ENCODE data around the gene HSPA4.

HSPA4 gene

DNA sequence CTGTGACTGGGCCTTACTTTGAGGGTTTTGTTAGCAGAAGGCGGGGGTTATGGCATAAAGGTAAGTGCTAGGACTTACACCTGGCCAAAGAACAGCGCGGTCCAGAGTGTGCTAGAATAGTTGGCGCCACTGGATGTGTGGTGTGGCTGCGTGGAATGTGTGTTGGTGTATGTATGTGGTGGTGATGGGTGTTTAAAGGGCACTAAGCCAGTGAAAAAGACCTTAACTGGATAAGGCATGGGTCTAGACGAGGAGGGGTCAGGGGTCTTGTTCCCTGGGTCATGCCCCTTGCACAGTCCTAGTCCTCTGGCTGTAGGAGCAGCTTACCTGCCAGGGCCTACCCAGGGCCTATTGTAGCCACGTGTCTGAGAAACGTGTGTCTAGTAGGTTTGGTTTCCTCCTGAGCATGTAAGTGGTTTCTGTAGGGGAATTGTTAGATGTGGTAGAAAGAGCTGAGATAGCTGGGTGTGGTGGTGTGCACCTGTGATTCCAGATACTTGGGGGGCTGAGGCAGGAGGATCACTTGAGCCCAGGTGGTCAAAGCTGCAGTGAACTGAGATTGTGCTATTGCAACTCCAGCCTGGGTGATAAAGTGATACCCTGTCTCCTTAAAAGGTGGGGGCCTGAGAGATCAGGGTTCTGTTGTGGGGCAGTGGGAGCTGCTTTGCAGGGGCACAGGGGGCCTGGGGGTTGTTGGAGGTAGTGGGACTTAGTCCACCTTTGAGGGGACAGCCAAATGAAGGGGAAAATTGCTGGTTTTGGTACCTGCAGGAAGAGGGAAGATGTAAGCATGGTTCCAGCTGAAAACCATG lies 55.2 kb downstream of the HSPA4 start:
- DNase-seq, result no peak

DNA sequence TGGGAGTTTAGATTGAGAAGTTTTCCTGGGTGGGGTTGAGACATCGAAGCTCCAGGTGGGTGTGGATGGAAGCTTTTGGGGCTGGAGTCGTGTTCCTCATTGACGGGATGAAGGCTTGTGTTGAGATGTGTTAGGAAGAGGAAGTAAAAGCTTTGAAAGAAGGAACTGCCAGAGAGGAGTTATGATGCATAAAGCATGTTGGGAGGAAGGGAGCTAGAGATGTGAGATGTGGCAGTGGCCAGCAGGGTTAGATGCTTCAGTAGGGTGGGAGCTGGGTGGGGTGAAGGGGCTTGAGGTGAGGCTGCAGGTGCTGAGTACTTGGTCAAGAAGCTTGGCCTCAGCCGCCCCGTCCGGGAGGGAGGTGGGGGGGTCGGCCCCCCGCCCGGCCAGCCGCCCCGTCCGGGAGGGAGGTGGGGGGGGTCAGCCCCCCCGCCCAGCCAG lies 56.7 kb downstream of the HSPA4 start:
- no peak for DNase-seq

DNA sequence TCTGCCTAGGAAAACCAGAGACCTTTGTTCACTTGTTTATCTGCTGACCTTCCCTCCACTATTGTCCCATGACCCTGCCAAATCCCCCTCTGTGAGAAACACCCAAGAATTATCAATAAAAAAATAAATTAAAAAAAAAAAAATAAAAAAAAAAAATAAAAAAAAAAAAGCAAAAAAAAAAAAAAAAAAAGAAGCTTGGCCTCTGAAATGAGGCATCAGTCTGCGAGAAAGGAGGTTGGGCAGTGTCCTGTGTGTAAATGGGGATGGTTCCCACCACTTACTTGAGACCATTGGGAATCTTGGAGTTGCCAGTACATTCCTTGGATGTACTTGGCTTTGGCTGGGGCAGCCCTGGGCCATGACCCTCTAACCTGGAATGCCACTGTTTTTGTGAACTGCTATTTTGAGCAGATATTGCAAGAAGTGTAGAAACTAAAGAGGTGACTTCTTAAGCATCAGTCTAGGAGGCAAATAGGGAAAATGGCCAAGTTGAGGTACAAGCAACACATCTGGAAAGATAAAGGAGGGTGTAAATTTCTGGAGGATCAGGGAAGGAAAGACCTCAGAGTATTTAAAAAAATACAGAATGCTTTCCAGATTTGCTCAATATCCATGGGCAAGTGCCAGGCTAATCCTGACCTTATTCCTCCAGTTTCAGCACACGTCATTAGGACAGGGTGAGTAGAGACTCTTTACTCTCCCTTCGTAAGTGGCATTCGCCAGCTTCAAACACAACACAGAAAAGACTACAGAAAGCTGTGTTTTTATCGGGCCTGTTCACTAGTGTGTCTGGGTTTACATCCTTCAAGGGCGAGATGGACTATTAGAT lies 58.1 kb downstream of the HSPA4 start:
- no peak for DNase-seq

DNA sequence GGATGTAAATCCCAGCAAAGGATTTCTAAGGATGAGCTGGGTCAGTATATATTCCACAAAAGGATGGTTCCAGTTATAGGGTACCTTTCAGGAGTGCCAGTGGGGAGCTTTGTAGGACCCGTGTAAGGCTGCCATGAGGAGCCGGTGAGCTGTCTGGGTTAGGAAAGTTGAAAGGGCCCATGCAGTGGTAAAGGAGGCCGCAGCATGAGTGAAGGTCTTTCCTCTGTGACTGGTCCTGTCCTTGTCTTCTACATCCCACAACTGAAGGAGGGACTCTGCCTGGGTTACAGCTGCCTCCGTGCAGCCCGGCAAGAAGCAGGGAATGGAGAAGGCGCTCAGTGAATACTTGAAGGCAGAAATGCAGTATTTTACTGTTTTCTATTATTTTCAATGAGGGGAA lies 58.9 kb downstream of the HSPA4 start:
- DNase-seq, result no peak

DNA sequence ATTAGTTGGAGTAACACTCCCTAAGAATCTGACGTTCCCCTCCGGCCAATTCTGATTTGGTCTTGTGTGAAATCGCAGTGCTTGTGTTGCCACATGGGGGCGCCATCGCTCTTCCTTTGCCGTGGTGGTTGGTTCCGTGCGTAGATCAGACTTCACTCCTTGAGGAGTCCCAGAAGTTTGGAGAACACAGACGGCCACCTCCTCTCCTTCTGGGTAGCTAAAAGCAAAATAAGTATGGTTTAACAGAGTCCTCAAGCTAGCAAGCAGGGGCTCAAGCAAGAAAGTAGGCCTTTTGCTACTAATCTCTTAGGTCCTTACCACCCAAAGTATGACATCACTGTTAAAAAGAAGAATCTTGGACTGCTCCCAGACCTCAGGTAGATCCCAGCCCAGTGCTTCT lies 59.5 kb downstream of the HSPA4 start:
- DNase-seq, result peak; percentile 60

DNA sequence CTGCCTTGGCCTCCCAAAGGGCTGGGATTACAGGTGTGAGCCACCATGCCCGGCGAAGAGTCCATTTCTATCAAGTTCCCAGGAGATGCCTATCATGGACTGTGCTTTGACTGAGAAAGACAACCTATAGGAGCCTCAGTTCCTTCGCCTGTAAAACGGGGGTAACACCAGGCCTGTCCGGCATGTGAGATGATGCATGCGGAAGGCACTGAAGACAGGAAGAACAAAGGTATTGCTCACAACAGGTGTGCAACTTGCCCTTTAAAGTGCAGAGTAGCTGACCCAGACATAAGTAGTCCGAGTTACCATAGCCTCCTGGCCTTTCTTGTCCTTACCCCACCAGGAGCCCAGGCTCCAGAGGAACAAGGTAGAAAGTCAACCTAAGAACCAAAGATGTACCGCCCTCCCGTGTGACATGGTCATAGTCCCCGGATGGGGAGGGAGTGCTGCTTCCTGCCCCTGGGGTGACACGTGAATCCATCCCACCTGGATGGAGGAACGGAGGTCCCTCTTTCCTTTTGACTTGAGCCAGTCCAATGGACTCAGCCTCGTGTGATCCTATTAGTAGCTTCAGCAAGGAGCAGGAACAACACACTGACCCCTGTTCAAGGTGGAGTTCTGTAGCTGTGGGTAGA lies 60.3 kb downstream of the HSPA4 start:
- no peak for DNase-seq

DNA sequence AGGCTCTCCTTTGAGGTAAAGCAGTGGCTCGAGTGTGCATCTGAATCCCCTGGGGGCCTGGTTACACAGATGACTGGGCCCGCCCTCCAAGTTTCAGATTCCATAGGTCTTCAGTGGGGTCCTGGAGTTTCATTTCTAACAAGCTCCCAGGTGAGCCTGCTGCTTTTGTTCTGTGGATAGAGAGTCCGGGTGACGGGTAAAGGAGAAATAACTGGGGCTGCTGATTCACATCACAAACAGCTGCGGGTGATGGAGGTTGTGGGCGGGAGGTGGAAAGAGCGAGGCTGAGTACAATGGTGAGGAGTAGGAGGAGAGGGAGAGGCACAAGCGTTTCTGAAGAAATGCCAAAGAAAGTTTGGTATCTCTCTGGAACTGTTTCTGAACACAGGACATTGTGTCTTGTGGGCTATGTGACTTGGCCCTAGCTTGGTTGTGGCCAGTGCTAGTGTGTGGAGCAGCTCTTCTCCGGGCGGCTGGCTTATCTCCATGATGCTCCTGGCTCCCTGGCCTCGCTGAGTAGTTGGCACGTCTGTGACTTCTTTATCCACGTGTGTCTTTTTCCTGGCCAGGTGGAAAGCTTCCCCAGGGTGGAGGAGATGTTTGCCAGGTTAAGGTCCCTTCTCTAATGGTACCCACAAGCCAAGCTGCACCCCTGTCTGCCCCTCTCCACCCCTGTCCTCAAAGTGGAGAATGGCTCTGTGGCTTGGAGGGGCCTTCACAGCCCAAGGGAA lies 61.7 kb downstream of the HSPA4 start:
- no peak for DNase-seq

DNA sequence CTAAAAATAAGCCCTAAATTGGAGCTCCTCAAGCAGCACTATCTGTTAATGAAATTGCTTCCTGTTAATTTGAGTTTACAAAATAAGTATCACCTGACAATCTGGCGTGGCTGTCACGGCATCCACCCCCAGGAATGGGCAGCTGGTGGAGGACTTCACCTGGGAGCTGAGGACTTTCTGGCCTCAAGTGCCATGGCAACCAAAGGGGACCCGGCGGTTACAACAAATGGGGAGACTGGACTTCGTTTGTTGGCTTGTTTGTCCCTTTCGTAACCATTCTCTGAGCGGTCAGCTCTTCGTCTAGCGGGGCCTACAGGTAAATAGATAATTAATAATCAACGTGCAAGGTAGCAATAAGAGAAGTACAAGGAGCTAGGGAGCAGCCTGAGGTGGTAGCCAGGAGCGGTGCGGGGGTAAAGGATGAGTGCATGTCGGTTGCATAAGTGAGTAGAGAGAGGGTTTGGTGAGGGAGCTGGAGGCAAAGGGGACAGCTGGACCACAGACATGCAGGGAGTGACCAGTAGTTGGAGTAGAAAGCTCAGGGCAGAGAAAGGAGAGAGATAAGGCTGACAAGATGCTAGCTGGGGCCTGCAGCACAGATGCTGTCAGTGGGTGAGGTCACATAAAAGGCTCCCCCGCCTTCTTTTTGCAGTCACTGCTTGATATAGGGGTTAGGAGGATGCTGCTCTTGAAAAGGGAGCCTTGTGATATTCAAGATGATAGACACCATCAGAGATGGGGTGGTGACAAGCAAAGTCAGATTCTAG lies 62.5 kb downstream of the HSPA4 start:
- no peak for DNase-seq

DNA sequence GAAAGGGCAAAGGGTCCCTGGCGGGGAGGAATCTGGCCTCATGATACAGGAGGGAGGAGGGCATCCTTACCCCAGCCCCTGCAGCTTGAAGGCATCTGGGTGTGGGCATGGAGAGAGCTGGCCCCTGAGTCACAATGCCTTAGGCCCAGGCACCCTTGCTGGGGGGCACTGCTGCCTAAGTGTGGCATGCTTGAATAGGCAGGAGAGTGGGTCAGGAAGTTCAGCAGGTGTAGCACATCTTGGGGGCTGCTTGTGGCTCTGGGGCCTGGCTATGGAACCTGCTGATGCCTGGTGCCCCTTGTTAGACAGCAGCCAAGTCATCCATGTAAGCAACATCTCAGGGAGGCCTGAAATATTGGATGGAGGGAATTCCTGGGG lies 63.1 kb downstream of the HSPA4 start:
- no peak for DNase-seq

DNA sequence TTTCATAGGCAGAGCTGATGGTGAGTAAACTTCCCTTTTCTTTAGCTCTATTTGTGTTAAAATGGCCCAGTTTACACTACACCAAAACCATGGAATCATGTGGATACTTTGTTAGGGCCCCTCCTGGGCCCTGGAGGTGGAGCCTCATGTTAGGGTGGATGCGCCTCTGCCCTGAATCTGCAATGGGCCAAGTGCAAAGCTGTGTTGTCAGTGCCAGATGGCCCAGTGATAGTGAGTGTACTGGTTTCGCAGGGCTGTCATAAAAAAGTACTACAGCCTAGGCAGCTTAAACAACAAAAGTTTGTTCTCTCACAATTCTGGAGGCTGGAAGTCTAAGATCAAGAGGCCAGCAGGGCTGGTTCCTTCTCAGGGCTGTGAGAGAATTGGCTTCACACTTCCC lies 64.8 kb downstream of the HSPA4 start:
- DNase-seq, result no peak

DNA sequence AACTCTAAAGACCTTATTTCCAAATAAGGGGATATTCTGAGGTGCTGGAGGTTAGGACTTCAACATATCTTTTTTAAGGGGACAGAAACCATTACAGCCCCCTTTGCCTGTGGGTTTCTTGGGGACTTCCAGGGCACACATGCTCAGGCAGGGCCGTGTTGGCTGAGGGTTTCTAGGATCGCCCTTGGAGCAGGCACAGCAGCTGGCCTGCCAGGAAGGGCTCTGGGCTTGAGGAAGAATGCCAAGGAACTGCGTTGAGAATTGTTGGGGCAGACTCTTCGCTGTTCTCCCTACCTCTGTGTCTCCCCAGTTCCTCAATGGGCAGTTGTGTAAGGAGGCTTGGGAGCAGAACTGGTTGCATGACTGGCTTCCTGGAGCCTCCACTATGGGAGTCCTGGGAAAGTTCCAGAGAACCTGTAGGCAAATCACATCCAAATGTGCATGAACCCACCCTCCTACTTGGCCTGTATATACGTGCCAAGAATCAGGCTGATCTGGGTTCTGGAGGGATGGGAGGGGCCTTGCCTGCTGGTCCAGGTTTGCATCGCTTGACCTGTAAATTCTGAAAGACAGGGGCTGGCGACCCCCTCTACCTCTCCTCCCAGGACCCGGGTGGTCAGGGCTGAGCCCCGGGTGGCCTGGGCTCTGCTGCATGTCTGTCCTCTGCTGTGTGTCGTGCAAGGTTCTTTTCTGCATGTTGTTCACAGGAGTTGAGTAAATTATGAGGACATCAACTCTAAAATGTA lies 65.5 kb downstream of the HSPA4 start:
- no peak for DNase-seq

DNA sequence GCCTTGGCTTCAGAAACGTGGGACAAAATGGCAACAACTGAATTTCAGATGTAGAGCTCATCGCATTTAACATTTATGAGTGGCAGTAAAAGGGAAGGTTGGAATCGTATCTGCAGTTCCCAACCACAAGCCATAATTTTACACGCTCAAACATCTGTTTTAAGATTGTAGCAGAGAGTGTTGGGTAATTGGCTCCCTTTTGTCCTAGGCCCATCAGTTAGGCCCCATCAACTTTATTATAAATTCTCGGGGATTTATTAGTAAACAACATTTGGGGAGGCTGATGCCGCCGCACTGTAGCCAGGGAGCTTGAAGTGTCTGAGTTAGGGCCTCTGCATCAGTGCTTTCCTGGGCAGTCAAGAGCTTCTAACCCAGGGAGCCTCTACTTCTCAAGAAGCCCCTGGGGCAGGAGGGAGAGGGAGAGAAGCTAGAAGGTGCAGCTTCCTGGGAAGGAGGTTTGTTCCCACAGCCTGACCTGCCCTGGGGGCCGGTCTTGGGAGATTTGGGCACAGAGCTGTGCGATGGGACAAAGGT lies 66.2 kb downstream of the HSPA4 start:
- no peak for DNase-seq

DNA sequence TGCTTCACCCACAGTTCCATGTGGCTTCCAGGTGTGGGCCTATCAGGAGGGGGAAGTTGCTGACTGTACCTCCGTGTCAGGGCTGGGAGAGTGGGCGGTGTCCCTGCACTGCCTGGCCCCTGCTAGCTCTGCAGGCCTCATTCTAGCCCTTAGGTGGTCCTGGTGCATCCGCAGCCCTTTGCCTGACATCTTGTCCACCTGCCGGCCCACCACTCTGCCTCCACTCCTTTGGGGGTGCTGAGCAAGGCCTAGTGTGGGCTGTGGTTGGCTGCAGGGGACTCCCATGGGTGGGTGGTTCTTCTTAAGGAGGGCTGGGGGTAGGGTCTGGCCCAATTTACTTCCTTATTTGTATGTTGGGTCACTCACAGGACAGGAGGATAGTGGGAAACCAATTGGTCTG lies 66.9 kb downstream of the HSPA4 start:
- DNase-seq, result no peak

DNA sequence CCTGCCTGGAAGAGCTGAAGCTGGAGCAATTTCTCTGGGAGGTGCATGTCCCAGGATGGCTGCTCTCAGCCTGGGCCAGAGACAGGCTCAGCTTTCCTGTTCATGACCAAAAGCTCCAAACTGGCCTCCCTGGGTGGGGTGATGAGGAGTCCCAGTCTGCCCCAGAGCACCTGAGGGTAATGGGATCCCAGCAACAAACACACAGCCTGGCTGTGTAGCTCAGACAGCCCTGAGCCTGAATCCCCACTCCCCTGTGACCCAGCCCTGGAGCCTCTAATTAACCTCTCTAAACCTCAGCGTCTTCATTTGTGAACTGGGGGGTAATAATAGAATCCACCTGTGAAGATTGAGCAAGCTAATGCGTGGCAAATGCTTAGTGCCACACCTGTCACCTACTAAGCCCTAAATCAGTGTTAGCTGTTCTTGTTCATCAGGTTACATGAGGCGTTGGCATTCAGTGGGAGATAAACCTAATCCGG lies 67.5 kb downstream of the HSPA4 start:
- DNase-seq, result no peak

DNA sequence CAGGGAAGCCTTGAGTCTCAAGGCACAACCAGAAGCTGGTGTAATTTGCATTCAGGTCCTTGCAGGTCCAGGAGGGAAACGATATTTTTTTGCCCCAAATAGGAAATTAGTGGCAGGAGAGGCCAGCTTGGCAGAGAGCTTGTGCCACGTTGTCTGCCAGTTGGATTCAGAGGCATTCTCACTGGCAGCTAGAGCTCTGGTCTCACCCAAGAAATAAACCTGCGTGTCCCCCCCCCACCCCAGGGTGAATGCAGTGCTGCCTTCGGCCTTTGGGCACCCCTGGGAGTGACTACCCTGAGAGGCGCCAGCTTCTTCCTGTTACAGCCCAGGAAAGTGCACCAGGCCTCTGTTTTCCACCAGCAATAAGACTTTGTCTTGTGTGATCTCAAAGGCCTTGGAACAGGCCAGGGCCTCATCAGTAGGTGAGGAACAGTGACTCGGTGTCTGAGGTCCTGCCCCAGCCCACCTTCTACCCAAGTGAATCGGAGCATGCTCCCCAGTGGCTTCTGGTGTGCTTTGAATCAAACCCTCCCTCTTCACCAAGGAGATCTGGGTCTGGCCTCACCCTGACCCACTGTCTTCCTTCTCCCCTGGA lies 68.4 kb downstream of the HSPA4 start:
- no peak for DNase-seq

DNA sequence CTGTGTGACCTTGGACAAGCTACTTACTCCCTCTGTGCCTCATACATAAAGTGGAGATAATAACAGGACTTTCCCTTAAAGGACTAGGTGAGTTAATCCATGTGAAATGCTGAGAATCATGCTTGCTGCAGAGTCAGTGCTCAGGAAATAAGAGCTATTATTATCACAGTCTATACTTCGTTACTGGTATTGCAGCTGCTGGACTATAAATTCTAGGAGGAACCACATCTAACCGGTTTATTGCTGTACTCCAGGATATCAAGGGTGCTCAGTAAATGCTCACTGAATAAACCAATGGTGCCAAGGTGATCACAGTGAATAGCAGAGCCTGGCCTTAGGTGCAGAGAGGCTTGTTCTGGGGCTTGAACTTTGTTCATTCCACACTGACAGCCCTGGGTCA lies 69.3 kb downstream of the HSPA4 start:
- no peak for DNase-seq

DNA sequence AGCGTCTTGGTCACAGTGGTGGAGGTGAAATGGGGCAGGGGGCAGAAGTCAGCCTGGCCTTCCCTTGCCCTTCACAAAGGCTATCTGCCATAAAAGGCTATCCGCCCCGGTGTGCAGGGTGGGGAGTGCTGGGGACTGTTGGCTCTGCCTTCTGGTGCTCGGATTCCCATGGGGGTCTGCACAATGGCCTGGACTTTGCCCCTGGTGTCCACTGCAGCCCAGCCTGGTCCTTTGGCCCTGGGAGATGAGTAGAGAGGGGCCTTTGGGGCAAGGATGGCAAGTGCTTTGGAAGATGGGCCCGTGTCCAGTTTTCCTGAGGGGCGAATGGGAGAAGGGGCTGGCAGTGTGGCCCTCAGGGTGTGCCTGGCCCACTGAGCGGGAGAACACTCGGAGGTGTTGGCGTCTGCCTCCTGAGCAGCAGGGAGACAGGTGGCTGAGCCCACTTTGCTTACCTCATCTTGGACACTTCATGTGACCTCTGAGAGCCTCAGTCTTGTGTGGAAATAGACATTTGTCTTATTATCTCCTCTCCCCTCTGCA lies 69.9 kb downstream of the HSPA4 start:
- DNase-seq, result no peak

DNA sequence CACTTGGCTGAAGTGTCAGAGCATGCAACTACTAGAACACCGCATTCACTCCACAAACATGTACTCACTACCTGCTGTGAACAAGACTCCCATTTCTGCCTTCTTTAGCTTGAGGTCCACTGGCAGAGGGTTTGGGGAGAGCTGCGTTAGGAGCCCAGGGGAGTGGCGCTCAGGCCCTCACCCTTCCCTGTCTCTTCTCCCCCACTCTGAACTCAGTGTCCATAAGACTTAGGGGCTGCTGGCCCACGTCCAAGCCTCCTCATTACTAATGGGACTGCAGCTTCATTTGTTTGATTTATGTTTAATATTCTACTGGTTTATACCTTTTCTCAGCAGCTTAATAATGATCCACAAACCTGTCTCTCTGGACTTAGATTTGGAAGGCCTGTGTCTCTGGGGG lies 70.9 kb downstream of the HSPA4 start:
- DNase-seq, result no peak

DNA sequence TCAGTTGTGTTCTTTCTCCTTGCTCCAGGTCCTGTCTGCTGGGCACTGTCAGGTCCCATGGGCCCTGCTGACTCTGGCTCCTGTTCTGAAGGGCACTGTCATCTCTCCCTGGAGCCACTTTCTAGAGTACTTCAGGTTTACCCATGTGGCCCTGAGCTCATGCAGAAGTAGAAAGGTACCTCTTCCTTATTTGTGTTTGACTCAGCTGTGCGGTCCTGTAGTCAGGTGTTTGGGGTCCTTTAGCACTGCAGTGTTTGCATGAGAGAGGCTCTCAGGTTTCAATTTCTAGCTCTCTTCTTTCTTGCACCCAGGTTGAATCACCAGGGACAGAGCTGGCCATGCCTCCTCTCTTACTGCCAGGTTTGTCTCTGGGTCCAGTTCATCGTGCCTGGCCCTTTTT lies 71.5 kb downstream of the HSPA4 start:
- DNase-seq, result no peak

DNA sequence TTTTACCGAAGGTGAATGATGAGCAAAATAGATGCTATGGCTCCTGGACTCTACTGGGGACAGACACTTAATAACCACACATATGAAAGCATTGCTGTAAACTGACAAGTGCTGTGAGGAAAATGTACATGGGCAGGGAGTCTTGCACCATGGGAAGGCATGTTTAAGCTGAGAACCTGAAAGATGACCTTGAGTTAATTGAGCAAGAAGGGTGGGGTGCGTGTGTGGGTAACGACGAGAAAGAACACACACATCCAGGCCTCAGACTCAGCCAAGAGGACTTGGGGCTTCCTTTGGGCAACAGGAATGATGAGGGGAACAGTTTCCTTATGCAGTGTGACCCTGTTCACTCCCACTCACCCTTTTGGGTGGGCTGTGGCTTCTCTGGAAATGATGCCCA lies 73.1 kb downstream of the HSPA4 start:
- DNase-seq, result no peak

DNA sequence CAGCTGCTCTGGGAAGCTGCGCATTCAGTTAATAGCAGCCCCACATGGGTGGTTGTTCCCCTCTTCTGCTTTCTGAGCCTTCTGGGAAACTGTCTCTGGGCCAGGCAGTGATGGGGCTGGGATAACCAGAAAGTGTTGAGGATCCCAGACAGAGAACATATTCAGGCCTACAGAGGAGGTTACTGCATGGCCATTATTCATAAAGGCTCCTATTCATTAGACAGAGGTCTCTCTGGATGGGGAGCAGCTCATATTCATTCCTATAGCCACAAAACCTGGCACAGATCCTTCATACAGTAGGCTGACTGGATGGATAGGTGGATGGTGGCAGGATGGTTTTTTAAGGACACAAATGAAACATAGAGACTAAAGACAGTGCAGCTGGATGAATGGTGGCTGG lies 76.3 kb downstream of the HSPA4 start:
- no peak for DNase-seq

All from NCI-H146 (cell line).